NCI-H2107 (cell line): ENCODE measurements around the gene ALX4.

Source experiments
- DNase-seq: peaks from one replicate; lab custom pipeline; 2025; lab: John Stamatoyannopoulos, UW

The ALX4 gene

DNA sequence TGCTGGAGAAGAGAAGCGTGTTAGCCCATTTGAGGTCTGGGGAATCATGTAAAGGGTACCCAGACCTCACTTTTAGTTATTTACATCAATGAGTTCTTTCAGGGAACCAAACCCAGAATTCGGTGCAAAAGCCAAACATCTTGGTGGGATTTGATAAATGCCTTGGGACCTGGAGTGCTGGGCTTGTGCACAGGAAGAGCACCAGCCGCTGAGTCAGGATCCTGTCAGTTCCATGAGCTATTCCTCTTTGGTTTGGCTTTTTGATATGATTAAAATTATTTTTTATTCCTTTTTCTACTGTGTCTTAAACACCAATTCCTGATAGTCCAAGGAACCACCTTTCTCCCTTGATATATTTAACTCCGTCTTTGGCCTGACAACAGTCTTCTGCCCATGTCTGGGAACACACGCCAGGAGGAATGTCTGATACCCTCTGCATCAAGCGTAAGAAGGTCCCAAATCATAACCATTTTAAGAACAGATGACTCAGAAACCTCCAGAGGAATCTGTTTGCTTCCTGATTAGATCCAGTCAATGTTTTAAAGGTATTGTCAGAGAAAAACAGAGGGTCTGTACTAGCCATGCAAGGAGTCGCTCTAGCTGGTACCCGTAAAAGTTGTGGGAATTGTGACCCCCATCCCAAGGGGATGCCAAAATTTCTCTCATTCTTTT is 65.2 kb downstream of the ALX4 start:
- no peak for DNase-seq

DNA sequence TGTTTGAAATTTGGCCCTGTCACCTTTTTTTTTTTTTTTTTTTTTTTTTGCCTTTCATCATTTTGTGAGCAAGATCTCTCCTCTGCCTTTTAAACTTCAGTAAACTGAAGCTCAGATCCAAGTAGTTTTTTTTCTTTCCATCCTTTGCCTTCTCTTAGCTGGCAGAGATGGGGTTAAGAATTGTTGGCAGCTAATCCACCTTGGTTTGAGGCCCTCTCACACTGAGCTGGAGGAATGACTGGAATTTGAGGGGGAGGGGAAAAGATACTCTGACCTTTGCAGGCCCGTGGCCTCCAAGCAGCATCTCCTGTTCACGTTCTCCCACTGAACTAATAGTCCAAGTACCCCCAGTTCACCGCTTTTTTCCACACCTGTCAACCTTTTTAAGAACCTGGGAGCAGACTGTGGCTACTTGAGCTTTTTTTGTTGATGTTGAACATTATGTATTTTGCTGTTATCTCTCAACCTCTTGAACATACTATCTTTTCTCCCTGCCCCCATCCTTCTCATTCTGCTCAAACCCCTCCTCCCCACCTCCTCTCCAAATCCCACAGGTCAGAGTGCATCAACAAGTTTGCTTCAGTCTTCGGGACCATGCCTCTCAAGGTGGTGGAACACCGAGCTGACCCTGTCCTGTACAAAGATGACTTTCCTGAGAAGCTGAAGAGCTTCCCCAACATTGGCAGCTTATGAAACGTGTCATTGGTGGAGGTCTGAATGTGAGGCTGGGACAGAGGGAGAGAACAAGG is 66.2 kb downstream of the ALX4 start:
- DNase-seq: no peak

DNA sequence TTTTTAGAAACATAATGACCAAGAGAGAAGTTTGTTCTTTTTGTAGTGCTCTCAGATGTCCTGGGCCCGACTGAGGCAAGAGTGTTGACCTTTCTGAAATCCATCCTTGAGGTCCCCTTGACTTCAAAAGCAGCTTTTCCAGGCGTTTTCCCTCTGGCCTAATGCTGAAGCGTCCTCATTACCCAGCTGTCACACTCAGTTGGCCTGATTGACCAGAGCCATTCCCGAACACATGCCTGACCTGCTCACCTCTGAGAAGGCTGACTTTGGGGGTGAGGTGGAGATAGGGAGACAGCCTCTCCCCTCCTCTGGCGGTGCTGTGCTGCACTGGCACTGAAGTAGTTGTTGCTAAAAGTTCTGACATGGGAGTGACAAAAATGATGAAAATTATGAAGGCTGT is 66.9 kb downstream of the ALX4 start:
- no peak for DNase-seq

DNA sequence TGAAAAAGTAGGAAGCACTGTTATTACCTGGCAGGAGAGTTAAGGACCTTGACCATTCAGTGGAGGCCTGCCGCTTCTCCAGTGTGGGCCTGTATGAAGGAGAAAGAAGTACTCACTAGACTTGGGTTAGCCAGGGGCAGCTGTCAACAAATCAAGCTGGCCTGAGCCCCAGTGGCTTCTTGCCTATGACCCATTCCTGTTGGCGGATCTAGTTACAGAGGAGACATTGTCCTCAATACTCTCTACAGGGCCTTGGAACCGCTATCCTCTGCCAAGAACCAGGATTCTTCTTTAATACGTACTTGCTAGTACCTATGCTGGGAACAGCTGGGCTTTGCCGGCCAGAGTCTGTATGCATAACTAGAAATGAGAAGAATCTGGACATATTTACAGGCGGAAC is 68.1 kb downstream of the ALX4 start:
- no peak for DNase-seq

DNA sequence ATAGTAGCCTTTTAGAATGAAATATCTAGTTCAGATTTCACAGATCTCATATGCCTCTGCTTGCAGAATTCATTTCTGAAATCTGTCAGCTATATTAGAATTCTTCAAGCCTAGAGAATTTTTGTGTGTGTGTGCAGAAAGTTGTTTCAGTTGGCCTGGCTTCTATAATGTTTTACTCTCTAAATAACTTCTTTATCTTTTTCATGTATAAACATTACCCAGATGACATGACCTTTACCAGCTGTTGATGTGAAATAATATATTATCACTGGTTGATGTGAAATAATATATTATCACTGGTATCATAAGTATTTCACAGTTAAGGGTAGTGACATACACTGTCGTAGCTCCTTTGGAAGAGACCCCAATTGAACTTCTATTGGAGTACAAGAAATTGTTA is 72.8 kb downstream of the ALX4 start:
- no peak for DNase-seq

DNA sequence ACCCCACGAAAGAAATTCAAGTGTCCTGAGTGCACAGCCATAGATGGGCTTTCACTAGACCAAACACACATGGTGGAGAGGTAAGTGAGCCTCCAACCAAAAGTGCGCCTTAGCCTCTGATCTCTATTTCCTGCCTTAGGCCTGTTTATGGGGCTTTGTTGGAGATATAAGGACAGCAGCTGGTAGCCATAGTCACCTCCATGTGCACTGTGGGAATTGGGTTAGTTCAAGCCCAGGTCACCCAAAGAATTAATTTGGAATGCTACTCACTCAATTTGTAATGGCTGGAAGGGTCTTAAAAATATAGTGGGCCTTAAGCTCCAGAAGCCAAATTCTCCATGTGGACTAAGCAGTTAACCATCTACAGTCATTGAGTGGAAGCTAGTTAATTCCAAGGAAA is 73.6 kb downstream of the ALX4 start:
- no peak for DNase-seq

DNA sequence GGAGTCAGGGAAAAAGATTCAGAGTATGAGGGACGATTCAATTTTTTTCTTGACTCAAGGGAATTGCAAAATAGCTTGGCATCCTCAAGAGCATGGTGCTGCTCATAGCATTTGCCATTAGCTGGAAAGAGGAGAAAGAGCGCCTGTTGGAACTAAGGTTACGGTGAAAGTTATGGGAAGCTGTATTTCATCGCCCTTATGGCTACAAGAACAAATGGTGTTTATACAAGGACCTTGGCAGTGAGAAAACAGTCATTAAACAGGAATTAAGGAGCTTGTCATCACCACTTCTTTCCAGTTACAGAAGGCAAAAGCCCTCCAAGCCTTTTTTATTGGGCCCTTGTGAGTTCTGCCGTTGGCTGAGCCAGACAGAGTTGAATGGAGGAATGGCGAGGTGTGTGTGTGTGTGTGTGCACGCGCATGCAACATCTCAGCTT is 74.2 kb downstream of the ALX4 start:
- no peak for DNase-seq

DNA sequence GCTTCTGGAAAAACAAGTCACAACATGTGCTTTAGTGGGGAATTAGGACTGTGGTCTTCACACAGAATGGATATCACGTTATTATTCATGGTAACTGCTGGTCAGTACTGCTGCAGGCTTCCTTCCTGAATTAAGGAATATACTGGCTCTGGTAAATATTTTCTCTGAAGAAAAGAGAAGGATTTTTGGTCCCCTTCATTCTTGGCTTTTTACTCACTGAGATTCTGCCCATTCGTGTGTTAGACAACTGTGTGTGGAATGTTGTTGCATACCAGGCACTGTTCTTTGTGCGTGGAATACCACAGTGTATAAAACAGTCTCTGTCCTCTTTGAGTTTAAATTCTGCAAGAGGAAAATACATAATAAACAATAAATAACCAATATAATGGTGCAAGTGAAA is 80.3 kb downstream of the ALX4 start:
- DNase-seq: no peak

DNA sequence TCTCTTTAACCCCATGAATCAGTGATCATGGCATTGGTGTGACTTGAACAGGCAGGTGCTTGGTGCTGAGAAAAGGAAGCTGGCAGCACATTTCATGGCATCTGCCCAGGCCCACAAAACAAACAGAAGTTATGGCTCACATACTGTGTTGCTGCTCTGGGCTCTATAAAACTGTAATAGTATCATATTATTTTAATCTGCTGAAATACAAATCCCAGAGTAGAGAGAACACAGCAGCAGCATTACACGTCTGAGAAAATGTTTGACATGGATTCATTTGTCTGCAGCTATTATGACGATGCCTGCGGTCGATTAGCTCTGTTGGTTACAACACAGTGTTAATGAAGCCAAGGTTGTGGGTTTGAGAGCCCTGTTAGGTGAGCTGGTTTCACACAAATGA is 80.8 kb downstream of the ALX4 start:
- DNase-seq: no peak

DNA sequence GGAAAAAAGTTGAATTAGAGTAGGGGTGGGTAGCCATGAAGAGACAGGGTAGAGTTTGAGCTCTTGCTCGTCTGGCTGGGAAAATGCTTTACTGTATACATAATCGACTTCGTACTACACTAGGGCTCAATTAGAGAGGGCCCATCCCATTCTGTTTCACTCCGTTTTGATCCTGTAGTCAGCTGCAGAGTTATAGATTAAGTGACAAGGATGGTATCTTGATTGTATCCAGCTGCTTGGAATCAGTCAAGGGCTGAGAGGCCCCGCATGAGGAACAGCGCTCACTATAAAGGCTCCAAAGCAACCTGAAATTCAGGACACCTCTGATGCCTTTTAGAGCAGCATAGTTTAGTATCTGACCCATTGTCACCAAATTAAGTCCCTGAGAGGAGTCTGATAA is 81.6 kb downstream of the ALX4 start:
- DNase-seq: no peak

DNA sequence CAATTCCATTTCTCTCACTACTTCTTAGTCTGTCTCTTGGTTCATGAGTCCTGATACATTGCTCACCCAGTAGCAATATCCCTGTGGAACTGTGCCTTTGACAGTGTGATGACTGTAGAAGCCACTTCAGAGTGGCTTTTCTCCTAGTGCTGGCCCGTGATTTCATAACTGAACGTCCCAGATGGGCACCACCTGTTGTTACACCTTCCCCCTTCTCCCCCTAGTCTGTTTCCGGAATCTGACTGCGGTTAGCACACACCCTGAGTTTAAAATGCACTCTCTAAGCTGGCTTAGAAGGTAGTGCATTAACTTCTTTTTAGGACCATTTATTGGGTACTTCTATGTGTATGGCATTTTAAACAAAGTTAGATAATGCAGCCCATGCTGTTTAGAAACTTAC is 83.0 kb downstream of the ALX4 start:
- DNase-seq: no peak

DNA sequence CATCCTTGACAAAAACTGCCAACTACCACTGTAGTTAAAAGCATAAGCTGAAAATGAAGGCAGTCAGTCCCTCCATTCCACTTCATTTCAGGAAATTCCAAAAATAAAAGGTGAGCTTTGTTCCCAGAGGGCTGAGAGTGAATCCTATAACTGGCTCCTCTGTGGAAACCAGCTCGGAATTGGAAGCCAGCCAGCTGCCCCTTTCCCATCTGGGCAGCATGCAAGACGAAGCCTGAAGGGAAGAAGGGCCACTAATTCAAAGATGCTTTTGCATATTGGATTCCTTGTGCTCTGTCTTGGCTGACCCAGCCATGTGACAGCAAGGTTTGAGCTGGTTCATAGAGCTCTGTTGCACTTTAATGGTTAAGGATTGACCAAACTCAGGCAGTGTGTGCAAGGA is 83.4 kb downstream of the ALX4 start:
- no peak for DNase-seq

DNA sequence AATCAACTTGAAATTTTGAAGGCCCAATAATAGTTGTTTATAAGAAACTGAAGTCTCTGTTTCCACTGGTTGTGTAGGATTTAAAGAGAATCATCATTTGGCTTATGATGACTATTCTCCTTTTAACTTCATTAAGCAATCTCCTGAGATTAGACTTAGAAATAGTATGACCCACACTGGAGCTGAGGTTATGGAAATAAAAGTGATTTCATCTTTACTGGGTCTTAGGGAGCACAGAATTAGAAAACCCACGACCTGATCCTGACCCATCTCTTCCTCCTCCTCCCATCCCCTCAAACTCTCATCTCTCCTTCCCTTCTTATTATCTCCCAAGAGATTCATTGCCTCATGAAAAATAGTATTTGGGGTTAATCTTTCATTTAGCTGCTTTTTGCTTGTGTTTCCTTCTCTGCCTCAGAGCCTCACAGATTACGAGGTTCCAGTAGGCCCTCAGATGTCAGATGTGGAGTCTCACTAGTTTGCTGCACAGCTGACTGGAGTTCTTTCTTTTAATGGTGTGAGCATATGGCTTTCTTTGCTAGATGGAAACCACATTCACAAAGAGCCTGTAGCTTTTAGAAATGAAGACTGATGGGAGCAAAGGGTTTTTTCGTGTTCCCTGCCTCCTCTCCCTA is 85.0 kb downstream of the ALX4 start:
- DNase-seq: no peak

DNA sequence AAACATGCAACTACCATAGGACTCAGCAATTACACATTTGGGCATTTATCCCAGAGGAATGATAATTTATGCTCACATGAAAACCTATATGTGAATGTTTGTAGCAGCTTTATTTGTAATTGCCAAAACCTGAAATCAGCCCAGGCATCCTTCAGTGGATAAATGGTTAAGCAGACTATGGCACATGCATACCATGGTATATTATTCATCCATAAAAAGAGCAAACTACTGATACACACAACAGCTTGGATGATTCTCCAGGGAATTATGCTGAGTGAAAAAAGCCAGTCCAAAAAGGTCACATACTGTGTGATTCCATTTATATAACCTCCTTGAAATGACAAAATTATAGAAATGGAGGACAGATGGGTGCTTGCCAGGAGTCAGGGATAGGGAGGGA is 86.7 kb downstream of the ALX4 start:
- no peak for DNase-seq

DNA sequence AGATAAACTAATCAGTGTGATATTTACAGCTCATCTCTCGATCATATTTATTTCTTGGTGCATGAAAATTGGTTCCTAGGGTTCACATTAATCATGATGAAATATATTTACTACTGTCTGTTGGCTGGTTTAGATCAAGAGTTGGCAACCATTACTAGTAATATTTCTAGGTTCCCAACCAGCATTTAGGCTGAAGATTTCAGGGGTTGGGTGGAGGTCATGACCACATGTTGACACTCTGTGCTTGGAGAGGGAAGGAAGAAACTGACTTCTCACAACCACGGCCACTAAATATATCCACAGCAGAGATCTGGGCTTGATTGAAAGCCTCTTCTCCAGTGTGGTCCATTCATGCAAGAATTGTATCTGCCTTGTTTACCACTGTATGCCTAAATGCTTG is 87.9 kb downstream of the ALX4 start:
- DNase-seq: no peak

DNA sequence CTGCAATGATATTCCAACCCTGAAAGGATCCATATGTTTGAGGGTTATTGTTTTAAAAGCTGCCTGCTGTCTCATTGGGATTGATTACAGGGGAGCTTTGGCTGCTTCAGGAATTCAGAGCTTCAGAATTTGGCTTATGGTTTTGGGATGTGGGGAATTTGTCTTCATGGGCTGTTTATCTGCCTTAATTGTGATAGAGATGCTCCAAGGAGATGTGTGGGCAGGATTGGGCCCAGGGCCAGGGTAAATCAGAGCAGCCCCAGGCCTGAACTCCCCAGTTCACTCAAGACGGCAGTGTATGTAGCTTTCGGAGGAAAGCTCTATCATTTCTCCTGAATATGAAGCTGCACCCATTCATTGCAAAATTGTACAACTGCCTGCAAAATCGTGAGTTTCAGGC is 88.5 kb downstream of the ALX4 start:
- DNase-seq: no peak

DNA sequence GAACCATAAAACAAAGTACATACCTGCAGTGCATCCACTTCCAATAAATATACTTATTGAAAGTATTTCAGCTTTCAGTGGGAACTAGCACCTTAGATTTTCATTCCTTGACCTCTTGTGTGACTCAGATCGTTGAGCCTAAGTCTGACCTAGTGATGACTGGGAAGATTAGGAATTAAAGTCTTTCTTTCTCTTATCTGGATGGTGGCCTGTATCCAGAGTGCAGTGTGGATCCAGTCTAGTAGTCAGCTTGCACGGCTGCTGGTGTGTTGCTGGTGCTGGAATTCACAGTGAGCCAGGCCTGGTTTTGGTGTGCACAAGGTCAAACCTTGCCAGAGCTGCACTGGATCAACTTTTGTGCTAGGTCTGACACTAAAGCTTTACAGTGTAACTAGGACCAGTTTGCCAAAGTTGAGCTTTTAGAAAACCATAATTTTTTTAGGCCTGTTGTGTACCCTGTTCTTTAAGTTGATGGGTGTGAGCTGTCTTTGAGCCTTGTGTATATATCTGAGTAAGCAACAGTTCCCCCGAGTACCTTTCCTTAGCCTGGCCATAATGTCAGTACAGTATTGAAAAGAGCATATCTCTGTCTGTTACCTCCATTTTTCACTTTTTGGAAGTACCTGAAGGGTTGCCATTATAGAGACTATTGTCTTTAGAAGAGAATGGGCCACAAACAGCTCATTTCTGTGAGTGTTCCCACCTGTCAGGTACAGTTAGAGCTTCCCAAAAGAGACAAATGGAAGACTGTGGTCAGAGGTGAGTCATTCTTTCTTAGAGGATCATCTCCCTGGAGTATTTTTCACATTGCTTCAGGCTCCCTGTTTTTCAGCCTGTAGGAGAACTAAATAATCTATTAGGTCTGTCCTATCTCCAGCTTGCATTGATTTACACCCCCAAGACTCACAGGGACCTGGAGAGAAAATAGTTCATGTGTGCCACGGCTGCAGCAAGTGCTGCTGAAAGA is 89.8 kb downstream of the ALX4 start:
- no peak for DNase-seq

DNA sequence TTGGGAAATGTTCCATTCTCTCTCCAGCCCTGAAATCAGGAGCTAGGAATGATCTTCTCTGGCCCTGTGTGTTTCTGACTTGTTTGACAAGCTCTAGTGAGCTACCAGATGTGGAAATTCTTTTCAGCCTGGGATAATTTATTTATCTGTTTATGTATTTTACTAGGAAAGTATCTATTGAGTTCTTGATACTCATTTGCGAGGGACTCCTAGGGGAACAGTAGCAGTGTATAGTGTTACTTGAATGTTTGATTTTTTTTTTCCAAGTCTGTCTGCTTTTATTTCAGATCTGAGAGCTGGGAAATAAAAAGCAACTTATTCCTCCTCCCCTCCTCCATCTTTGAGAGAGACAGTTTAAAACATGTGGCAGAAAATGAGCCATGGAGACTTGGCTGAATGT is 92.5 kb downstream of the ALX4 start:
- DNase-seq: no peak

DNA sequence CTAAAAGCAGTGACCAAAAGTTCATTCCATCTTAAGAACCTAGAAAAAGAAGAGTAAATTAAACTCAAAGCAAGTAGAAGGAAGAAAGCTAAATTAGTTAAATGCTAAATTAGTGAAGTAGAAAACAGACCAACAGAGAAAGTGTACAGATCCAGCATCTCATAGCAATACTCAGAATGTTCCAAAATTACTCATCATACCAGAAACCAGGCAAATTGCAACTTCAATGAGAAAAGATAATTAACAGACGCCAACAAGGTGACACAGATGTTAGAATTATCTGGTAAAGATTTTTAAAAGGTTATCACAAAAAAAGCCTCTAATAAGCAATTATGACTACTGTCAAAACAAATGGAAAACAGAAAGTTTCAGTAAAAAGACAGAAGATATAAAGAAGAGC is 96.8 kb downstream of the ALX4 start:
- DNase-seq: no peak

DNA sequence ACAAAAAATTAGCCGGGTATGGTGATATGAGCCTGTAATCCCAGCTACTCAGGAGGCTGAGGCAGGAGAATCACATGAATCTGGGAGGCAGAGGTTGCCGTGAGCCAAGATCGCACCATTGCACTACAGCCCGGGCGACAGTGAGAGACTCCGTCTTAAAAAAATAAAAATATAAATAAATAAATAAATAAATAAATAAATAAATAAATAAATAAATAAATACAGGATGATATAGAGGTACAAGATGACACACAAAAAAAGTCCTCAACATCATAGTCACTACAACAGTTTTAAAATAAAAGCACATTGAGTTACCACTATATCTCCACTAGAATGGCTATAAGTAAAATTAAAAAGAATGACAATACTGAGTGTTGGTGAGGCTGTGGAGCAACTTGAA is 97.8 kb downstream of the ALX4 start:
- DNase-seq: no peak
